ENCODE measurements around the gene PPP2R5C.

PPP2R5C gene

GRCh38 chr14:101975231-101975630 is 213.7 kb downstream of the PPP2R5C start:
- DNase-seq: no peak
